HL-60 (cell line): ENCODE data around the gene CD3G.

Experiments
- DNase-seq, 2 experiments: peaks; one replicate each; pipeline ENCODE4 v3.0.0-alpha.2; 2010 to 2020; ENCODE audit warnings: low read depth in 1 of 2, low spot score in 1 of 2
- H3K27ac ChIP-seq: fragments of 250-450 bp; sonication (Bioruptor Pico); replicated peaks from 2 replicates; pipeline ENCODE4 v1.5.1; 2020; ENCODE audit warnings: mild to moderate bottlenecking, moderate library complexity
- H3K27me3 ChIP-seq: fragments of 250-450 bp; sonication (Bioruptor Pico); 2 replicates; pipeline ENCODE4 v1.5.1; 2021; ENCODE audit warnings: mild to moderate bottlenecking, moderate library complexity; ENCODE audit not compliant: insufficient read depth, poor library complexity, severe bottlenecking
- H3K4me3 ChIP-seq: replicated peaks from 2 replicates; pipeline ENCODE4 v1.5.1; 2011; ENCODE audit warnings: mild to moderate bottlenecking, control low read depth, low read length; ENCODE audit not compliant: insufficient read depth
- GABPA ChIP-seq: IDR thresholded peaks from 2 replicates; pipeline ENCODE4 v1.6.1; 2012; ENCODE audit warnings: low read depth
- POLR2AphosphoS5 ChIP-seq: IDR thresholded peaks from 2 replicates; pipeline ENCODE4 v1.6.1; 2012; ENCODE audit warnings: low read depth
- SPI1 ChIP-seq: IDR thresholded peaks from 2 replicates; pipeline ENCODE4 v1.6.1; 2012; ENCODE audit warnings: low read depth, mild to moderate bottlenecking, borderline replicate concordance
- TF ChIP-seq, protein P1 (sequence below): IDR thresholded peaks from one replicate; pipeline ENCODE4 v1.5.1; 2011; ENCODE audit warnings: low read length, control low read depth, inconsistent platforms; ENCODE audit not compliant: insufficient read depth
- TF ChIP-seq, protein P2 (sequence below): IDR thresholded peaks from 2 replicates; pipeline ENCODE4 v1.6.1; 2012; ENCODE audit warnings: low read depth; ENCODE audit not compliant: insufficient replicate concordance

Gene CD3G

DNA sequence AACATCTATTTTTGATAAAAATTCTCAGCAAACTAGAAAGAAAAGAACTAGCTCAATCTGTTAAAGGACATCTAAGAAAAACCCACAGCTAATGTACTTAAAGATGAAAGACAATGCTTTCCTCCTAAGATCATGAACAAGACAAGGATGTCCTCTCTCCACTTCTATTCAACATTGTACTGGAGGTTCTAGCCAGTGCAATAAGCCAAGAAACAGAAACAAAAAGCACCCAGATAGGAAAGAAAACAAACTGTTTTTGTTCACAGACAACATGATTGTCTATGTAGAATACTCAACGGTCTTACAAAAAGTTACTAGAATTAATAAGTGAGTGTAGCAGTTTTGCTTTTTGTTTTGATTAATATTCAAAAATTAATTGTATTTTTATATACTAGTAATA lies 9.4 kb upstream of the CD3G start:
- H3K4me3 ChIP-seq: no peak overlapping the region
- no peaks in the 10 kb centered on the region for H3K27me3 ChIP-seq
- no peak overlapping the region for H3K27ac ChIP-seq
- no peak for DNase-seq
- TF ChIP-seq, protein P1, sequence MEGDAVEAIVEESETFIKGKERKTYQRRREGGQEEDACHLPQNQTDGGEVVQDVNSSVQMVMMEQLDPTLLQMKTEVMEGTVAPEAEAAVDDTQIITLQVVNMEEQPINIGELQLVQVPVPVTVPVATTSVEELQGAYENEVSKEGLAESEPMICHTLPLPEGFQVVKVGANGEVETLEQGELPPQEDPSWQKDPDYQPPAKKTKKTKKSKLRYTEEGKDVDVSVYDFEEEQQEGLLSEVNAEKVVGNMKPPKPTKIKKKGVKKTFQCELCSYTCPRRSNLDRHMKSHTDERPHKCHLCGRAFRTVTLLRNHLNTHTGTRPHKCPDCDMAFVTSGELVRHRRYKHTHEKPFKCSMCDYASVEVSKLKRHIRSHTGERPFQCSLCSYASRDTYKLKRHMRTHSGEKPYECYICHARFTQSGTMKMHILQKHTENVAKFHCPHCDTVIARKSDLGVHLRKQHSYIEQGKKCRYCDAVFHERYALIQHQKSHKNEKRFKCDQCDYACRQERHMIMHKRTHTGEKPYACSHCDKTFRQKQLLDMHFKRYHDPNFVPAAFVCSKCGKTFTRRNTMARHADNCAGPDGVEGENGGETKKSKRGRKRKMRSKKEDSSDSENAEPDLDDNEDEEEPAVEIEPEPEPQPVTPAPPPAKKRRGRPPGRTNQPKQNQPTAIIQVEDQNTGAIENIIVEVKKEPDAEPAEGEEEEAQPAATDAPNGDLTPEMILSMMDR: no peak
- TF ChIP-seq, protein P2, sequence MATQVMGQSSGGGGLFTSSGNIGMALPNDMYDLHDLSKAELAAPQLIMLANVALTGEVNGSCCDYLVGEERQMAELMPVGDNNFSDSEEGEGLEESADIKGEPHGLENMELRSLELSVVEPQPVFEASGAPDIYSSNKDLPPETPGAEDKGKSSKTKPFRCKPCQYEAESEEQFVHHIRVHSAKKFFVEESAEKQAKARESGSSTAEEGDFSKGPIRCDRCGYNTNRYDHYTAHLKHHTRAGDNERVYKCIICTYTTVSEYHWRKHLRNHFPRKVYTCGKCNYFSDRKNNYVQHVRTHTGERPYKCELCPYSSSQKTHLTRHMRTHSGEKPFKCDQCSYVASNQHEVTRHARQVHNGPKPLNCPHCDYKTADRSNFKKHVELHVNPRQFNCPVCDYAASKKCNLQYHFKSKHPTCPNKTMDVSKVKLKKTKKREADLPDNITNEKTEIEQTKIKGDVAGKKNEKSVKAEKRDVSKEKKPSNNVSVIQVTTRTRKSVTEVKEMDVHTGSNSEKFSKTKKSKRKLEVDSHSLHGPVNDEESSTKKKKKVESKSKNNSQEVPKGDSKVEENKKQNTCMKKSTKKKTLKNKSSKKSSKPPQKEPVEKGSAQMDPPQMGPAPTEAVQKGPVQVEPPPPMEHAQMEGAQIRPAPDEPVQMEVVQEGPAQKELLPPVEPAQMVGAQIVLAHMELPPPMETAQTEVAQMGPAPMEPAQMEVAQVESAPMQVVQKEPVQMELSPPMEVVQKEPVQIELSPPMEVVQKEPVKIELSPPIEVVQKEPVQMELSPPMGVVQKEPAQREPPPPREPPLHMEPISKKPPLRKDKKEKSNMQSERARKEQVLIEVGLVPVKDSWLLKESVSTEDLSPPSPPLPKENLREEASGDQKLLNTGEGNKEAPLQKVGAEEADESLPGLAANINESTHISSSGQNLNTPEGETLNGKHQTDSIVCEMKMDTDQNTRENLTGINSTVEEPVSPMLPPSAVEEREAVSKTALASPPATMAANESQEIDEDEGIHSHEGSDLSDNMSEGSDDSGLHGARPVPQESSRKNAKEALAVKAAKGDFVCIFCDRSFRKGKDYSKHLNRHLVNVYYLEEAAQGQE: no peak
- TF ChIP-seq SPI1 (no peak), POLR2AphosphoS5 (no peak), GABPA (no peak)

DNA sequence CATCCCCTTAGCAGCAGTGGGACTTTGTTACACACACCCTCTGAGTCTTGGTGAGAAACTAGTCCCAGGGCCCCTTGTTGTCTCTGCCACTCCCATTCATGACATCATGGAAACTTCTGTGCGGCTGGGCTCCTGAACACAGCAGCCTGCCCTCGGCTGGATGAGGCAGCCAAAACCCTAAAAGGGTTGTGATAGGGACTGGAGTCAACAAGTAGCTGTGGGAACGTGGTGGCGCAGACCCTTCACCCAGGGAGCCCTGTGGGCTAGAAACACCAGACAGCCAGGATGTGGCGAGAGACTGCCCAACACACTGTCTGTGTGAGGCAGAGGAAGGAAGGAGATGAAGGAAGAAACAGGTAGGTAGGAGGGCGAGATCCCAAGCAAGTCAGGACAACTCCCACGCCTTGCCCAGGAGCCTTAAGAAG lies 5.5 kb upstream of the CD3G start:
- H3K27me3 ChIP-seq: no peaks in the 10 kb centered on the region
- peak; percentile 23 to 43 for DNase-seq
- H3K4me3 ChIP-seq: no peak overlapping the region
- TF ChIP-seq GABPA (no peak), POLR2AphosphoS5 (no peak), SPI1 (no peak)
- TF ChIP-seq, protein P1: no peak
- TF ChIP-seq, protein P2: no peak
- no peak overlapping the region for H3K27ac ChIP-seq

DNA sequence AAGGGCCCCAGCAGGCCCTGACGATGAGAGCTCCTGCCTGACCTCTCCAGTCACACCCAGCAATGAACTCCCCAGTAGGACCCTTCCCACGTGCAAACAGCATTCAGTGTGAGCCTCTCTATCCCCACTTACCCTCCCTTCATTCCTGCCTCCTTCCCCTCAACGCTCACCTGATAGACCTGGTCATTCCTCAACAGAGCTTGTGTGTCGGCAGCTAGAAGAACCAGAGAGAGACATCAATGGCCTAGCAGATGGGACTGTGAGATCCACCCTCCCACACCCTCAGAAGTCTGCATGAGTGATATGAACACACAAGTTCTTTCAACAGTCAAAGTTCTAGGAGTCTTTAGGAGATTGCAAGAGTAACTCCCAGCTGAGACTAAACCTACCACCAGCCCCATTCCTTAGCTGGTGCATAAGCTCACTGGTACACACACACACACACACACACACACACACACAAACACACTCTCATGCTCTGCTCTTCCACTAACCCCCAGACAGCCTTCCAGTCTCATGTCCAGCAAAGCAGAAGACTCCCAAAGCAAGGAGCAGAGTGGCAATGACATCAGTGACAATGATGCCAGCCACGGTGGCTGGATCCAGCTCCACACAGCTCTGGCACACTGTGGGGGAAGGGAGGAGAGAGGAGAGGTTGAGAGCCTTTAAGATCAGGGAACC lies 4.7 kb upstream of the CD3G start:
- no peak overlapping the region for H3K4me3 ChIP-seq
- TF ChIP-seq GABPA (no peak), SPI1 (no peak)
- TF ChIP-seq, protein P2: no peak
- TF ChIP-seq, protein P1: no peak
- H3K27me3 ChIP-seq: no peaks in the 10 kb centered on the region
- H3K27ac ChIP-seq: no peak overlapping the region
- no peak for DNase-seq
